ENCODE data around the gene MAOA.

DNA sequence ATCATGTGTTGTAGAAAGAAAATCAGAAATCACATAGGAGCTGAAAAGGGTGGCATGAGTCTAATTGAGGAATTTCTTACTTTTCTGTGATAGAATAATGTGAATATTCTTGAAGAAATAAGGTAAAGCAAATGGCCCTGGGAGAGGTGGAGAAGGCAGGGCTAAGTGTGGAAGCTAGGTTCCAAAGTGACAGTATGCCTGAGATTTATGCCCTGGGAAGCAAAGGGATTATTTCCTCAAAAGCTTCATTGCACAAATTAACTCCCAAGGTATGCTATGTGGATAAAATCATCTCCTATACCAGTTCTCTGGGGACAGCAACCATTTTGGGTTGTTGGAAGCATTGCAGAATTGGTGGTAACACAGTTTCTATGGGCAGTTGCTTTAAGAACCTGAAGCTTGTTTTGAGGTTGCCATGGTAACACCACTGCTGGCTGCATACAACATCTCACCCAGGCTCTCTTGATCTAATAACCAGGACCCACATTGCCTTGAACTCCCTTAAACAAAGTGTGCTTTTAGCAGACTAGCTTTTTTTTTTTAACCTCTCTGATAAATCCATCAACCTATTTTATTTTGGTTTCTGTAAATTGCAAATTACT is 21.0 kb downstream of the MAOA start:
- no peak for TF ChIP-seq ESRRA (CRISPR knock-in tag; IDR thresholded peaks at IDR 0.05; ENCODE audit: low read depth)
- no peak for TF ChIP-seq GTF2F1 (IDR thresholded peaks at IDR 0.05; ENCODE audit: low read length)
- TF ChIP-seq ELF3 (CRISPR knock-in tag; IDR thresholded peaks at IDR 0.05): no peak
- no peak for TF ChIP-seq ZSCAN20 (CRISPR knock-in tag; IDR thresholded peaks at IDR 0.05; ENCODE audit: borderline replicate concordance)
- no peak for TF ChIP-seq RBM39 (IDR thresholded peaks at IDR 0.05; ENCODE audit: low read depth, low read length, poor library complexity, severe bottlenecking)
- no peak for TF ChIP-seq POLR2A (IDR thresholded peaks at IDR 0.05; ENCODE audit: insufficient read depth in 1 of 2, low read depth in 2 of 2, low read length in 2 of 2)
- no peak for TF ChIP-seq PAX8 (CRISPR knock-in tag; IDR thresholded peaks at IDR 0.05; ENCODE audit: borderline replicate concordance)
- TF ChIP-seq RXRA (CRISPR knock-in tag; IDR thresholded peaks at IDR 0.05): no peak
